ENCODE measurements around the gene NRCAM.

- TF ChIP-seq CTCF (tag by site-specific recombination; IDR thresholded peaks at IDR 0.05) = no peak
- no peak for TF ChIP-seq TCF7L2 (IDR thresholded peaks at IDR 0.05; ENCODE audit: borderline replicate concordance, low read depth, low read length)
- TF ChIP-seq REST (tag by site-specific recombination; IDR thresholded peaks at IDR 0.05) = no peak
- TF ChIP-seq ZNF670 (tag by site-specific recombination; IDR thresholded peaks at IDR 0.05; ENCODE audit: low read depth) = no peak
- TF ChIP-seq ZNF626 (tag by site-specific recombination; IDR thresholded peaks at IDR 0.05) = no peak
- TF ChIP-seq ZNF449 (tag by site-specific recombination; IDR thresholded peaks at IDR 0.05) = no peak
- no peak for TF ChIP-seq ZBTB17 (tag by site-specific recombination; IDR thresholded peaks at IDR 0.05)
- TF ChIP-seq KLF16 (tag by site-specific recombination; IDR thresholded peaks at IDR 0.05) = no peak
These were observed 262.4 kb downstream of the NRCAM start for GRCh38 chr7:108193594-108194498.
